SJCRH30 (cell line): Measurements from ENCODE around the gene PARP2. TPM values are rescaled to one million over a fixed set of nuclear protein-coding genes. Genes with fewer than 3 reads are reported as not detected.

ENCODE experiments used
- DNase-seq, 2 experiments: peaks; one replicate each; pipeline ENCODE4 v3.0.0-alpha.2; 2015 to 2020
- H3K27ac ChIP-seq: fragments of 250-450 bp; sonication (Bioruptor Pico); 2 replicates; pipeline ENCODE4 v1.5.1; 2020; ENCODE audit warnings: mild to moderate bottlenecking, moderate library complexity
- H3K27me3 ChIP-seq: fragments of 250-450 bp; sonication (Bioruptor Pico); 2 replicates; pipeline ENCODE4 v1.5.1; 2020; ENCODE audit warnings: mild to moderate bottlenecking, moderate library complexity
- H3K36me3 ChIP-seq: fragments of 250-450 bp; sonication (Bioruptor Pico); 2 replicates; pipeline ENCODE4 v1.5.1; 2020; ENCODE audit warnings: mild to moderate bottlenecking, moderate library complexity
- H3K4me1 ChIP-seq: fragments of 250-450 bp; sonication (Bioruptor Pico); 2 replicates; pipeline ENCODE4 v1.5.1; 2020; ENCODE audit warnings: mild to moderate bottlenecking, moderate library complexity
- H3K4me3 ChIP-seq: fragments of 250-450 bp; sonication (Bioruptor Pico); 2 replicates; pipeline ENCODE4 v1.5.1; 2020; ENCODE audit warnings: mild to moderate bottlenecking, moderate library complexity
- H3K9me3 ChIP-seq: fragments of 250-450 bp; sonication (Bioruptor Pico); replicated peaks from 2 replicates; pipeline ENCODE4 v1.5.1; 2020; ENCODE audit warnings: mild to moderate bottlenecking, moderate library complexity
- total RNA-seq: library from RNA; depleted of rRNA; stranded (reverse); fragments of >200 nt; shearing (Covaris generic); gene quantifications from 2 replicates; pipeline ENCODE4 v1.2.3, GENCODE V29; 2014

PARP2 gene
- total RNA-seq, 1 experiment from 2014 or later = 44.4 TPM

GRCh38 chr14:20376071-20376588 lies 32.7 kb downstream of the PARP2 start:
- H3K4me1 ChIP-seq = no peaks in the 10 kb centered on the region
- DNase-seq = no peak
- H3K4me3 ChIP-seq = no peak overlapping the region
- no peaks in the 10 kb centered on the region for H3K27me3 ChIP-seq
- H3K36me3 ChIP-seq = peaks cover 4% of the 10 kb centered on the region; the same call in 1 of the 2 replicates
- no peaks in the 10 kb centered on the region for H3K9me3 ChIP-seq
- H3K27ac ChIP-seq = no peak overlapping the region

GRCh38 chr14:20377171-20377570 lies 33.7 kb downstream of the PARP2 start:
- Histone ChIP-seq H3K4me1 (no peaks in the 10 kb centered on the region), H3K27ac (no peak overlapping the region), H3K36me3 (peaks cover 4% of the 10 kb centered on the region; the same call in 1 of the 2 replicates), H3K27me3 (no peaks in the 10 kb centered on the region), H3K9me3 (no peaks in the 10 kb centered on the region), H3K4me3 (no peak overlapping the region)
- no peak for DNase-seq

GRCh38 chr14:20379743-20380142 lies 36.3 kb downstream of the PARP2 start:
- Histone ChIP-seq H3K36me3 (0 out of 2 replicates have a peak, but pooled peaks cover 4% of the 10 kb centered on the region), H3K9me3 (no peaks in the 10 kb centered on the region), H3K4me1 (no peaks in the 10 kb centered on the region), H3K27me3 (no peaks in the 10 kb centered on the region), H3K4me3 (no peak overlapping the region), H3K27ac (no peak overlapping the region)
- no peak for DNase-seq

DNA sequence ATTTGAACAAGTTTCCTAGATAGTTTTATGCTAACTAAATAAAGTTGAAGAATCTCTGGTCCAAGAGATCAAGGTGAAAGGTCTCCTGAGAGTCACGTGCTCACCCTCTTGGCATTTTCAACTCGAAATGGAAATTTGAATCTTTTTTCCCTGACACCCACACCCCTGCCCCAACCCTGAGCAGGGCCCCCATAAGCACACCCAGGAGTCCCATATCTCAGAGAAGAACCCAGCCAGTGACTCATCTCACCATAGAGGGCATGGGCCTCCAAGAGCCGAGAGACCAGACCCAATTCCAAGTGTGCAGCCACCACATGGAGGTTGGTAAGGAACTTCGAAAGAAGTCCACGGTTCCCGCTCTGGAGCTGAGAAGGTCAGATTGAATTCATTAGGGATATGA lies 37.2 kb downstream of the PARP2 start:
- no peak for DNase-seq
- no peak overlapping the region for H3K27ac ChIP-seq
- H3K36me3 ChIP-seq = 0 out of 2 replicates have a peak, but pooled peaks cover 4% of the 10 kb centered on the region
- no peaks in the 10 kb centered on the region for H3K9me3 ChIP-seq
- no peaks in the 10 kb centered on the region for H3K4me1 ChIP-seq
- H3K4me3 ChIP-seq = no peak overlapping the region
- H3K27me3 ChIP-seq = no peaks in the 10 kb centered on the region

GRCh38 chr14:20381341-20381740 lies 37.9 kb downstream of the PARP2 start:
- no peaks in the 10 kb centered on the region for H3K4me1 ChIP-seq
- no peak for DNase-seq
- no peak overlapping the region for H3K27ac ChIP-seq
- no peaks in the 10 kb centered on the region for H3K27me3 ChIP-seq
- no peaks in the 10 kb centered on the region for H3K9me3 ChIP-seq
- H3K4me3 ChIP-seq = no peak overlapping the region
- H3K36me3 ChIP-seq = 0 out of 2 replicates have a peak, but pooled peaks cover 4% of the 10 kb centered on the region

DNA sequence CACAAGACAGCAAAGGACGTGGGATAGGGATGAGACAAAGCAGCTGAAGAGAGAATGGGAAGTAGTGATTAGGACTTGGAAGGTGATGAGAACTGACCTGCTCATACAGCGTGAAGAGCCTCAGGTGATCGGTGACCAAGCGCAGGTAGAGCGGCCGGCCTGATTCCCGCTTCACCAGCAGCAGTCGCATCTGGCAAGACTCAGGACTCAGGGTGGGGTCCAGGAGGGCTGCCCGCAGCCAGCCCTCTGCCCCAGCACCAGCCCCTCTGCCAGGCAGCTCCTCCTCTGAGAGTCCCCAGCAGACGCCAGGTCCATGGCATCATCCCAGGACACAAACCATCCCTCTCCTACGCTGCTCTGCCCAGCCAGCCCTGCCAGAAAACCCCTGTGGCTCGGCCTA lies 39.1 kb downstream of the PARP2 start:
- DNase-seq = no peak
- Histone ChIP-seq H3K36me3 (0 out of 2 replicates have a peak, but pooled peaks cover 4% of the 10 kb centered on the region), H3K9me3 (no peaks in the 10 kb centered on the region), H3K4me1 (no peaks in the 10 kb centered on the region), H3K4me3 (no peak overlapping the region), H3K27ac (no peak overlapping the region), H3K27me3 (no peaks in the 10 kb centered on the region)

GRCh38 chr14:20383032-20383431 lies 39.6 kb downstream of the PARP2 start:
- no peaks in the 10 kb centered on the region for H3K4me1 ChIP-seq
- no peak for DNase-seq
- H3K9me3 ChIP-seq = no peaks in the 10 kb centered on the region
- peaks cover 6% of the 10 kb centered on the region; the same call in 1 of the 2 replicates for H3K36me3 ChIP-seq
- H3K27ac ChIP-seq = no peak overlapping the region
- H3K4me3 ChIP-seq = no peak overlapping the region
- H3K27me3 ChIP-seq = no peaks in the 10 kb centered on the region

- peaks cover 6% of the 10 kb centered on the region; the same call in 1 of the 2 replicates for H3K36me3 ChIP-seq
Measured at GRCh38 chr14:20383636-20384035, 40.2 kb downstream of the PARP2 start.

DNA sequence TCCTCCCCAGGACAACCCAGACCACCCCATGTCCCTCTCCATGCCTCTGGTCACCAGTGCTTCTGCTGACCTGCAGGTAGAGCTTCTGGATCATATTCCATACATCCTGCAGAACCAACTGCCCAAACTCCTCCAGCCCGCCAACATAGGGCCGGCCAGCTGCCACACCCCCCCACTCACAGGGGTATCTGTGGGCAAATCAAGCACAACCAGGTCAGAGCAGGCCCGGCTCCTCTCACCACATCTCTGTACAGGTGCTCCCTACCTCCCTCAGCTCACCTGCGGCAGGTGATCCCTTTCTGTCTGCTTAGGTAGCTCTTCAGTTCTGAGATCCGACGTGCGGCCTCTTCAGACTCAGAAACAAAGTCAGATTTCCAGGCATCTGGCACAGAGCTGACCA lies 40.9 kb downstream of the PARP2 start:
- H3K36me3 ChIP-seq = peaks cover 5% of the 10 kb centered on the region; the same call in 1 of the 2 replicates

More at GRCh38 chr14:20383636-20384035, 40.2 kb downstream of the PARP2 start:
- Histone ChIP-seq H3K9me3 (no peaks in the 10 kb centered on the region), H3K4me3 (no peak overlapping the region), H3K4me1 (no peaks in the 10 kb centered on the region), H3K27ac (no peak overlapping the region), H3K27me3 (no peaks in the 10 kb centered on the region)
- no peak for DNase-seq

DNA sequence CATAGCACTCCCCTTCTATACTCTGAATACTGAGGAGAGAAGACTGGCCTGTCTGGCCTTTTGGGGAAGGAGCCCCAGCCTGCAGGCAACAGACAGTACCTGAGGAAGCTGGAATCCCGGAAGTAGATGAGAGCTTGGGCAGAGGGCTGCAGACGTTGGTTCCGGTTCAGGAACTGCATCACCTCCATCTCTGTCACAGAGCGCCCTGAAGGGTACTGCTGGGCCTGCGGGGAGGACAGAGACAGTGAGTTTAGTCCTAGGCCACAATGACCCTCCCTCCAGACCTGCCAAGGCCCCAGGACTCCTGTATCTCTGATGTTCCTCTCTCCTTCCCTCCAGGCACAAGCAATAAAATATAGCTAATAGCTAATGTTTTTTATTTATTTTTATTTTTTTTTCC lies 41.5 kb downstream of the PARP2 start:
- peaks cover 4% of the 10 kb centered on the region; the same call in 1 of the 2 replicates for H3K36me3 ChIP-seq
- H3K4me3 ChIP-seq = no peak overlapping the region
- H3K4me1 ChIP-seq = no peaks in the 10 kb centered on the region
- no peaks in the 10 kb centered on the region for H3K27me3 ChIP-seq
- DNase-seq = no peak
- no peaks in the 10 kb centered on the region for H3K9me3 ChIP-seq
- H3K27ac ChIP-seq = no peak overlapping the region

More for the DNA sequence above, 40.9 kb downstream of the PARP2 start:
- DNase-seq = no peak
- H3K4me1 ChIP-seq = no peaks in the 10 kb centered on the region
- H3K4me3 ChIP-seq = no peak overlapping the region
- no peaks in the 10 kb centered on the region for H3K27me3 ChIP-seq
- H3K9me3 ChIP-seq = no peaks in the 10 kb centered on the region
- no peak overlapping the region for H3K27ac ChIP-seq

- no peaks in the 10 kb centered on the region for H3K4me1 ChIP-seq
- H3K36me3 ChIP-seq = peaks cover 7% of the 10 kb centered on the region; the same call in 1 of the 2 replicates
- no peaks in the 10 kb centered on the region for H3K27me3 ChIP-seq
- no peak overlapping the region for H3K4me3 ChIP-seq
- no peaks in the 10 kb centered on the region for H3K9me3 ChIP-seq
- no peak for DNase-seq
- no peak overlapping the region for H3K27ac ChIP-seq
Measured at GRCh38 chr14:20386276-20386855, 42.9 kb downstream of the PARP2 start.

GRCh38 chr14:20387576-20387975 lies 44.1 kb downstream of the PARP2 start:
- H3K9me3 ChIP-seq = no peaks in the 10 kb centered on the region
- no peak overlapping the region for H3K27ac ChIP-seq
- peaks cover 9% of the 10 kb centered on the region; the same call in 1 of the 2 replicates for H3K36me3 ChIP-seq
- no peaks in the 10 kb centered on the region for H3K27me3 ChIP-seq
- no peak for DNase-seq
- no peak overlapping the region for H3K4me3 ChIP-seq
- H3K4me1 ChIP-seq = no peaks in the 10 kb centered on the region

DNA sequence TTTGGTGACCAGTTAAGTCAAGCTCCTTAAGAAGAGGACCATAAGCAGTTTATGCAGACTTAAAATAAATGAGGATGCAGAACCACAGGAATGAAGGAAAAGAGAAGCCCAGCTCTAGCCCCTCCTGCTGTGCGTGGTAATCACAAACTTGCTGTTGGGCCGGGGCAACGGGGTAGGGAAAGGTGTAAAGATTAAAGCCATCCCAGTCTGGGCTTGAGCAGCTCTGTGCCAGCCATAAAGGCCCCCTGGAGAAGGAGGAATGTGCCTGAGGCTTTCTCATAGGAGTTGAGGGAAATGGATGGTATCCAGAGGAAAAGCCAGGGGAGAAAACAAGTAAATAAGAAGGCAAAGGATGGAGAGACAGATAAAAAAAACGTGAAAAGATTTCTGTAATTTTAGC lies 44.7 kb downstream of the PARP2 start:
- H3K9me3 ChIP-seq = no peaks in the 10 kb centered on the region
- no peak overlapping the region for H3K4me3 ChIP-seq
- H3K27ac ChIP-seq = no peak overlapping the region
- no peaks in the 10 kb centered on the region for H3K4me1 ChIP-seq
- no peak for DNase-seq
- peaks cover 10% of the 10 kb centered on the region; the same call in 1 of the 2 replicates for H3K36me3 ChIP-seq
- no peaks in the 10 kb centered on the region for H3K27me3 ChIP-seq

DNA sequence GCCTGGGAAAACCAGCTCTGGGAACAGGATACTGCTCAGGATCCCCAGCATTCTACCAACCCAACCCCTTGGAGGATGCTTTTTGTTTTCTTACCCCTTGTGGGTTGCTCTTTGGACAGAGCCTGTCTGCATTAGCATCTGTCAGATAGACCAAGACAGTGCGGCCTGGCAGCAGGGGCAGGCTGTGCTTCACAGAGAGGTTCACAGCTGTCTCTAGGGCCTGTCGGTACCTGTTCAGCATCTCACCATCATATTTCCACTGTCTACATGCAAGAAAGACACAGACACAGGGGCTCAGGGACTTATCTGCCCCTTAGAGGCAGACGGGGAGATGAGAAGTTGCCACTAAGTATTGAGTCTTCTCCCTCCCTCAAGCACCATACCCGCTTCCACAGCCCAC lies 48.1 kb downstream of the PARP2 start:
- Histone ChIP-seq H3K4me3 (no peak overlapping the region), H3K36me3 (peaks cover 17% of the 10 kb centered on the region), H3K27me3 (no peaks in the 10 kb centered on the region), H3K27ac (no peak overlapping the region), H3K4me1 (no peaks in the 10 kb centered on the region), H3K9me3 (no peaks in the 10 kb centered on the region)
- DNase-seq = no peak

- Histone ChIP-seq H3K27me3 (no peaks in the 10 kb centered on the region), H3K36me3 (peaks cover 11% of the 10 kb centered on the region; the same call in 1 of the 2 replicates), H3K9me3 (no peaks in the 10 kb centered on the region), H3K27ac (no peak overlapping the region), H3K4me3 (no peak overlapping the region), H3K4me1 (no peaks in the 10 kb centered on the region)
- no peak for DNase-seq
Measured at GRCh38 chr14:20397511-20397910, 54.1 kb downstream of the PARP2 start.

DNA sequence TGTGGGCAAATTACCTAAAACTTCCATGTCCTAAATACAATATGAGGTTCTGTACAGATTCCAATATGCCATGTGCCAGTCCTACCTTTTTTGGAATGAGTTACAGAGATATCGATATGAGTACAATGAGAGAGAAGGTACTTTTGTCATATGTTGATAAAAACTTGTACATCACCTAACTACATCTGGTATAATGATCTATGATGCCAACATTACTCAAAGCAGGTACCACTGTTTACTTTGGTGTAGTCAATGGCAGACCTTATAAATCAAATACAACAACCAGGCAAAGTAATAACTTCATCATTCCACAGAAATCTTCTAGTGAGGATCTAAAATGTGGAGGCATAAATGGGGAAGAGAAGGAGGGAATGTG lies 57.1 kb downstream of the PARP2 start:
- Histone ChIP-seq H3K36me3 (peaks cover 2% of the 10 kb centered on the region; the same call in 1 of the 2 replicates), H3K27ac (no peak overlapping the region), H3K9me3 (no peaks in the 10 kb centered on the region), H3K27me3 (no peaks in the 10 kb centered on the region), H3K4me3 (no peak overlapping the region), H3K4me1 (no peaks in the 10 kb centered on the region)
- DNase-seq = no peak
